Measurements from ENCODE around the gene TNIP3.
A peak's percentile ranks its signal among the peaks of the same experiment; 100 is the strongest.
"Not testable (repeated sequence)": the region's sequence is repeated elsewhere in the genome, so short reads cannot be mapped to it uniquely, and the experiment has no call there.

TNIP3 gene, protein sequence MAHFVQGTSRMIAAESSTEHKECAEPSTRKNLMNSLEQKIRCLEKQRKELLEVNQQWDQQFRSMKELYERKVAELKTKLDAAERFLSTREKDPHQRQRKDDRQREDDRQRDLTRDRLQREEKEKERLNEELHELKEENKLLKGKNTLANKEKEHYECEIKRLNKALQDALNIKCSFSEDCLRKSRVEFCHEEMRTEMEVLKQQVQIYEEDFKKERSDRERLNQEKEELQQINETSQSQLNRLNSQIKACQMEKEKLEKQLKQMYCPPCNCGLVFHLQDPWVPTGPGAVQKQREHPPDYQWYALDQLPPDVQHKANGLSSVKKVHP

DNA sequence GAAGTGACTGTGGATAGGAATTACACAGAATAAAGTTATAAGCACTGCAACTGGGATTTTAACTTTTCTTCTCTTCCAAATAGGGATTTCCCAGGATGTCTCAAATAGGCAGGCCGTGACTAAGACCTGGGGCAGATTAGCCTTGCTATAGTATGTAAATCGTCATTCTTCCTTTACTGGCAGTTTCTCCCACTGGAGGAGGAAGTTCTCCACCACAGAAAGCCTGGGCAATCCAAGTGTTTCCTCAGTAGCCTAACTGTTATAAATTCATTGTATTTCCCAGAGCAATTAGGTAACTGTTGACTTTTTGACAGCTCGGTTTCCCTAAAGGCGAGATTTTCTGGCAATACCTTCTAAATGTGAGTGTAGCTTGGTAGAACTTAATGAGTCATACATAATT lies at the start of gene TNIP3:
TNIP3 (minus strand) TSS at position 31 of the 400 bp plus-strand sequence. CDS start 196 bp downstream, outside the sequence.
- DNase-seq (ENCODE audit: low spot score): no peak

DNA sequence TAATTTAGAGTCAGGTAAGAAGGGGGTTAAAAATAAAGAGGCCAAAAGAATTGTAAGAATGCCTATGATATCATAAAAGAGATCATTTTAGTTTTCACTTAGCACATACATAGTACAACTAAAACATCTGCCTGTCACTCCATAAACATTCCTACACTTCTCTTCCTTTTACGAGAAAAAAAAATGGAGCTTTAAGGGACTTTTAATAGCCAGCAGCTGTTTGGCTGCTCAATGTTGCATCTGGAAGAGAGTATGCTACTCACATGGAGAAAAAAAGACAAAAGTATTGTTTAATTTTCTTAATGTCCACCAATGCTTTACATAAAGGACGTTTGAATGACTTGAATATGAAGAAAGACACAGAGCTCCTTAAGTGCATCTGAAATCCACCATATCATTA lies 48.7 kb upstream of the TNIP3 start:
- no peak for DNase-seq (ENCODE audit: low spot score)

DNA sequence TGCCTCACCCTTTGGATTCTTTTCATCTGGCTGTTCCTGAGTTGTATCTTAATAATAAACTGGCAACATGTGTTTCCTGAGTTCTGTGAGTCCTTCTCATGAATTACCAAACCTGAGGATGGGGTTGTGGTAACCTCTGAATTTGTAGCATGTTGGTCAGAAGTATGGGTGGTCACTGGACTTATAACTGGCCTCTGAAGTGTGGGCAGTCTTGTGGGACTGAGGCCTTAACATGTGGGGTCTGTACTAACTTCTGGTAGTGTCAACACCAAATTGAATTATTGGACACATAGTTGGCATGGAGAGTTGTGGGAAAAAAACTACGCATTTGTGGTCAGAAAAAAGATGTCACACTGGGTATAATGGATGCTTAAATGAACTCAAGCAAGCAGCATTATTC lies 45.0 kb upstream of the TNIP3 start:
- DNase-seq (ENCODE audit: low spot score): no peak

DNA sequence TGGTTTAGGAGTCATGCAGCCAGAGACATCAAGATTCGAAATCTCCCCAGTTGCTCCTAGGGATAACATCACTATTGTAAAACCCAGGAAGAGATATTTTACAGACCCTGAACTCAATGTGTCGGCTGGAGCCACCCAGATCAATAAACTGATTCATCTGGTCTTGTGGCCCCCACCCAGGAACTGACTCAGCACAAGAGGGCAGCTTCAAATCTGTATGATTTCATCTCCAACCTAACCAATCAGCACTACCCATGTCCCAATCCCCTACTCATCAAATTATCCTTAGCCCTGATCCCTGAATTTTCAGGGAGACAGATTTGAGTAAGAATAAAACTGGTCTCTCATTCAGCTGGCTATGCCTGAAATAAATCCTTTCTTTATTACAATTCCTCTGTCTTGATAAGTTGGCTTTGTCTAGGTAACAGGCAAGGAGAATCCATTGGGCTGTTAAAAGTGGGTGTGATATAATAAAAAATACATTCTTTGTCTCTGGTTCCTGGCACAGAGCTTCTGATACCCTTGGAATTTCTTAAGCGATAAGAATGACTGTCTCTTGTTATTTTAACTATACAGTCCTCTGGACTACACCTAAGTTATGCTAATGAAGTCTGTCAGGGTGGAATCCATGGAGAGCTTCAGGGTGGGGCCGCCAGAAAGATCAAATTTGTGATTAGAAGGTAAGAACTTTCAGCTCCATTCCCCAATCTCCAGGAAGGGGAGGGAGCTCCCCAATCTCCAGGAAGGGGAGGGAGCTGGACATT lies 44.3 kb upstream of the TNIP3 start:
- DNase-seq (ENCODE audit: low spot score): no peak

DNA sequence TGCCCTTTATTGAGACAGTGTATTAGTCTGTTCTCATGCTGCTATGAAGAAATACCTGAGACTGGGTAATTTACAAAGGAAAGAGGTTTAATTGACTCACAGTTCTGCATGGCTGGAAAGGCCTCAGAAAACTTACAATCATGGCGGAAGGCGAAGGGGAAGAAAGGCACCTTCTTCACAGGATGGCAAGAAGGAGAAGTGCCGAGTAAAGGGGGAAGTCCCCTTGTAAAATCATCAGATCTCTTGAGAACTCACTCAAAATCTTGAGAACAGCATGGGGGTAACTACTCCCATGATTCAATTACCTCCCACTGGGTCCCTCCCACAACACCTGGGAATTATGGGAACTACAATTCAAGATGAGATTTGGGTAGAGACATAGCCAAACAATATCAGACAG lies 41.7 kb upstream of the TNIP3 start:
- DNase-seq (ENCODE audit: low spot score): not testable (repeated sequence)

DNA sequence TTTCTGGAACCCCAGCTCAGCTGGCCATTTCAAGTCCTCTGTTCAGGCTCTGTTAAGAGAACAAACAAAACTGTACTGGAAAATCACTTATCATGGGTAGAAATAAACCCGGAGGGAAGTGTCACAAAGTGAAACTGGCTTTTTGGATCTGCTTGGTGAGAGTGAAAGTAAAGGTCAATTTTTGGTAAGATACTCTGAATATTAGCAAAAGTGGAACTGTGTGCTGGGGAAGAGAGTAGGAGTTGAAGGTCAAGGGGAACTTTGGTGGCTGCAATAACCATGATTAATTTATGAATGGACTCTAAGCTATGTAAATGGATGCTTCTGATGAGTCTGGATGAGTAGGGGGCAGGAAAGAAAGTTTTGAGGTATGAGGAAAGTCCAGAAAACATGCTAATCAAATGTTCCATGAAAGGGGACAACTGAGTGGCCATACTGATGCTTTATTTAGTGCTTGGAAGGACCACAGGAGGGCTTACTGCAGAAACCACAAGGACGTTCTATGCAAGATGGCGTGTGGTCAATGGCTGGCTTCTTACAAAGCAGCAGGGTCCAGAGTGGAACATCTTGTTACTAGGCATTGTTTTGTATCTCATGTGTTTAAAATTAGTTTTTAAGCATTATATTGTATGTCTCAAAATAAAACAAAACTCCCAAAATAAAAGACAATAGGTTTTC lies 36.8 kb upstream of the TNIP3 start:
- DNase-seq (ENCODE audit: low spot score): no peak

DNA sequence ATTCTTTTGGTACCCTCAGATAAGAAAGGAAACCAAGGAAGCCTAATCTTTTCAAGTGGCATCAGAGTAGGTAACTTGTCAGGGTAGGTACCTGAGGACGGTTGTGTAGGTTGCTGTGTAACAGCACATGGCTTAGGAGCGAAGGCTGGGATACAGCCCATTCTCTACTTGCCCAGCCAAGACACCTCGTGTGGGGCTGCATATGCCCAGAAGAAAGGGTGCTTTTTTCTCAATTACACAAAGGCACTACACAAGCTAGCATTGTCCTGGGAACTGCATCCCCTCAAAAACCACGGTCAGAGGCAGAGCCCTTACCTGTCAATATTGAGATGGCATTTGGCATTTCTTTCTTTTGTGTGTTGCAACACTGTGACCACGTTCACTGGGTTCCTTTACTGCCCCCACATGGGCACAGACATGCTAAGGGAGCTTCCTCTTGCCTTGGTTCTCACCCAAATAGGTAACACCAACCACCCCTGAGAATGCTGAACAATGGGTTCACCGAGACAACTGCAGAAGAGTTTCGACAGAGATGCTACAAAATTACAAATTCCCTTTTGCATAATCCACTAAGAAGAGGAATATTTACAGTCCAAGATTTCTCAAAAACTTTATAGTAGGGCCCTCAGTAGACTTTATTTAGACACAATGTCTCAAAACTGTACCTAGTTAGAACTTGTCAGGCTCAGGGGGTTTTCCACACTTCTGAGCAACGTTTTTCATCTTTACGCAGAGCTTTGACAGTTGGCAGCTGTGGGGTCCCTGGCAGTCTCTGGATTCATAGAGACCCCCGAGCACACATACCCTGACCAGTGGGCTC lies 35.8 kb upstream of the TNIP3 start:
- DNase-seq (ENCODE audit: low spot score): no peak

DNA sequence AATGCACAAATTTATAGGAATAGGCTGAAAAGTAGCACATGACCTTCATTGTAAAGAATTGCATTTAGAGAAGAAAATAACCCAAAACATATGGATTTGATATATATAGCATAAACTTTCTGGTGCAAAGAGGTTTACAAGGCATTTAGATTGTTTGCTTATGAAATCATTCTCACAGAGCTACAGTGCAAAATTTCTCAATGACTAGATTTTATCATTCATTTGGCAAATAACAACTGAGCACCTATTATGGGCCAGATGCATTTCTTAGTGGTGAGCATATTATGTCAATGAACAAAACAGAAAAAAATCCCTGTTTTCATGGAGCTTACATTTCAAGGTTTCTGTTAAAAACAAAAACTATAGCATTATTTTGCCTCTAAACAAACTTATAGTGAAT lies 34.1 kb upstream of the TNIP3 start:
- no peak for DNase-seq (ENCODE audit: low spot score)

DNA sequence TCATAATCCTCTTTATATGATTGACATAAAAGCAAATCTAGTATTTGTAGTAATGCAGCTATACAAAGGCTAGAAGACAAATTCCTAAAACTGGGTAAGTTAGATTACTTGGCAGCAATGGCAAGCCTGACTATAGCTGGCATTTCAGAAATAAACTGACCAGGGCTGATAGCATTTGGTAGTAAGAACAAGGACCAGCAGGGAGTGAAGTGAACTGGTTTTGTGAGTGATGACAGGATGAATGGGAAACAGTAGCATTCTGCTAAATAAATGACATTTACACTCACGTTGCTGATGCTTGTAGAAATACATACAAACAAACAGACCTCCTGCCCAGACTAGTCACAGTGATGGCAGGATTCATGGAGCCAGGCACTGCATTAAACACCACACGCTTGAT lies 31.5 kb upstream of the TNIP3 start:
- no peak for DNase-seq (ENCODE audit: low spot score)

DNA sequence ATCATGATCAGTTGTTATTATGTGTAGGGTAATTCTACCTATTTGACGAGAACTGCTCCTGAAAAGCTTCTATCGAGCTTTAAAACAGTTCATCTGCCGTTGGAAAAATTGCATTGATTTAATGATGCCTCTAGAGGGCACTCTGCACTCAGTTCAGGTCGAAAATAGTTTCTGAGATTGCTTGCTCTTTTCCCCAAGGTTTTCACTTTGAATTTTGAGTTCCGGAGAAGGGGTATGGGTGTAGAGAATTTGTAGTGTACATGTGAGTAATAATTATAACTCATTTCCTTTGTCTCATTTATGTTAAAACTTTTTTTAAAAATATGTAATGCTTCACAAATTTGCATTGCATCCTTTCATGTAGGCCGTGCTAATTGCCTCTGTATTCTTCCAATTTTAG lies 28.4 kb upstream of the TNIP3 start:
- peak; percentile 31 for DNase-seq (ENCODE audit: low spot score)

DNA sequence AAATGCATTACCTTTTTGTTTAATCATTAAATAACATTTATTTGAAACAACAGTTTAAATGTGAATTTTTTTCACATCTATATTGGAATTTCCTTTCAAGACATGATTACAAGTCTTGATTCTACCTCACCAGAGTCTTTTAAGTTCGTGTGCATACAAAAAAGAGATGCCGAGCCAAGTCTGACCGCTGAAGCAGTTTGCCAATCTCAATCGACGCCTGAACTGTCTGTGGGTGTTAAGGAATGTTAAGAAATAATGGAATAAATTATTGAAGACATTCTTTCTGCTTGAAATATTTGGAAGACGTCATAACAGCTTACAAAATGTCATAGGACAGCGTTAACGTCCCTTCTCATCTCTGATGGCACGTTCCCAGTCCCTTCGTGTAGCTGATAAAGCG lies 27.9 kb upstream of the TNIP3 start:
- DNase-seq (ENCODE audit: low spot score): no peak

DNA sequence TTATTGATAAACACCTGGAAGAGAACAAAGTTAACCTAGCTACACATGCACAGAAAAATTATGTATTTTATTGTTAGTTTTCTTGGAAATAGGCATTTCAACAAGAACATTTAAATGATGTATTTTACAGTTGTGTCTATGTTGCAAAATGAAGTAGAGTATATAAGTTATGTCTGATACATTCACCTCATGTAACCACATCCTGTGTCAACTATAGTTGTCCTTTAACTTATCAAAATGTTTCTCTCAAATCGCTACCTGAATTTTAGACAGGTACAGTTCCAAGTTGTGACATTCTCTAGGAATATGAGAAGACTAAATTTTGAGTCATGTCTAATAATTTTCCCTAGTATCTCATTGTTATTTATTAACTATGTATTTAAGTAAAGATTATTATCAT lies 27.2 kb upstream of the TNIP3 start:
- no peak for DNase-seq (ENCODE audit: low spot score)

DNA sequence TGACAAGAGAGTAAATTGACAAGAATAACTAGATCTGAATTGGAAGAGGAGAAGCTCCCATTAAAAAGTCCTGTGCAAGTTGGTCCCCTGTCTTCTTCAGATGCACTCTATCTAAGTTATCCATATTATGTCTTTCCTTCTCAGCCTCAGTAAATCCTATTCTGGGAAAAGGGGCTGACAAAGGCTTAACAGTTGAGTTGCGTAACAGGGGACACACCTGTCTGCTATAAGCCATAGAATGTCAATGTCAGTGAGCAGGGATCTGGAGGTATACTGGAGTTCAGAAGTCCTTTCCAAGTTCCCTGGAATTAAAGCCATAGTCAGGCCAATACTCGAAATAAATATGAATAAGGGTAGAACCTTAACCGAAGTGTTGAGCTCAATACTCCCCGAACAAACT lies 26.3 kb upstream of the TNIP3 start:
- DNase-seq (ENCODE audit: low spot score): no peak

DNA sequence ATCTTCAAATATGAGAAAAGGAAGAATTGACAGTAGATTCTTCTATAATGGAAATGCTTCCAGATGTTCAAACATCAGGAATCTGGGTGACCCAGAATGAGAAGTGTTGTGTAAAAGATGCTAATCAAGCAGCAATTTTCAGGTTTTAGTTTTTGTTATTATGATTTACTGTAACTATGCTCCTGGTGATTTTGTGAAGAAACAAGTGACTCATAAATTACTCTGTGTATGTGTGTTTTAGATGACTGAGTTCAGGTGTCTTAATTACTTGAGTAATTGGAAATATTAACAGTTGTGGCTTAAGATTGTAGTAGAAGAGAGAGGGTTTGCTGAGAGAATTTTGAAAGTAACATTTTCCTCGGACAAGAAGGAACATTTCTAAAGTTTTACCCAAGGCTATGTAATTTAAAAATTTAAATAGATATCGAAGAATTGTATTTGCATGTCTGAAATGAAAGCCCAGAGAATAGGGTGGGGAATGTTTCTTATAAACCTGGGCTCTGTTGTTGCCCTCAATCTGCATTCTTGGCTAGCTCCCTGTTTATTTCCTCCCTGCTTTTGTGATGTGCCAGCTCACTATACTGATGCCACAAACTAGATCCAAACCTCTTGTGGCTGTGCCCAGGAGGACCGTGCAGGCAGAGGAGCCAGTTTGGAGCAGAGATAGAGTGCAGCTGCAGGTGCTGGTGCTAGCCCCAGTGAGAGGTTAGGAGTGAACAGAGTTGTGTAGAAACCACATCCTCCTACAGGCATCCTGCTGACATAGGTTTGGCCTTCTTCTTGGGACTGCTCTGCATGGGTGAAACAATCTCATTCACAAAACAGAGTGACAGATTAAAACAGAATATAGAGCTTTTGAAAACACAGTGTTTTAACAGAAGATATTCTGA lies 25.4 kb upstream of the TNIP3 start:
- DNase-seq (ENCODE audit: low spot score): no peak

DNA sequence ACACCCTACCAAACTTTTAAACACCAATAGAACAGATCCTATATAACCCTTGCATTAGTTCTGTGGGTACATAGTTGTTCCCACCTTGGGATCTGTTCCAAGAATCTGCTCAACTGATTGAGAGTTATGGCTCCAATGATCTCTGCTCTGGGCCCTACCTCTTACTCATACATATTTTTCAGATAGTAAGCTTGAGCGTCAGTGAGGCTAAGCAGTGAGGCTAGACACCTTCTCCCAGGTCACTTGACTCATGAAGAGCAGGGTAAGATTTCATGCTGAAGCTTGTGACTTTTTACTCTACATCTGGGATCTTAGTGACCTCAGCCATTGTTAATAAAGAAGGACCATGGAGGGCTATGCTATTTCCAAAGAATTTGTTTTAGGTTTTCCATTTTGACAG lies 23.1 kb upstream of the TNIP3 start:
- no peak for DNase-seq (ENCODE audit: low spot score)

DNA sequence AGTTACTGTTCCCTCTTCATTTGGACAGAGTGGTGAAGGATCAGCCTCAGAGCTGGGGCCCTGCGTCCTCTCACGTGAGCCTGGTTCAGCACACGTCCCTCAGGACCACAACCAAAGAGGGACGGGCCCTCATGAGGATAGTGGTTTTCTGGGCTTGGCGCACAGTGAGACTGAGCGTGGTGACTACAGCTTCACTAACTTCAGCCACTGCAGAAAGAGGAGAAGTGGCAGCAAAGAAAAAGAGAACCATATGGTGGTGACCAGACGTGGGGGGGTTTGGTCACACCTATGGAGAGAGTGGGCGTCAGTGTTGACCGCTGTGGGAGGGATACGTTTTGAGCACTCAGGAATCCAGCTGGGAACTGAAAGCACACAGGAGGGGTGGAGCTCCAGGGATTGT lies 21.8 kb upstream of the TNIP3 start:
- DNase-seq (ENCODE audit: low spot score): no peak

DNA sequence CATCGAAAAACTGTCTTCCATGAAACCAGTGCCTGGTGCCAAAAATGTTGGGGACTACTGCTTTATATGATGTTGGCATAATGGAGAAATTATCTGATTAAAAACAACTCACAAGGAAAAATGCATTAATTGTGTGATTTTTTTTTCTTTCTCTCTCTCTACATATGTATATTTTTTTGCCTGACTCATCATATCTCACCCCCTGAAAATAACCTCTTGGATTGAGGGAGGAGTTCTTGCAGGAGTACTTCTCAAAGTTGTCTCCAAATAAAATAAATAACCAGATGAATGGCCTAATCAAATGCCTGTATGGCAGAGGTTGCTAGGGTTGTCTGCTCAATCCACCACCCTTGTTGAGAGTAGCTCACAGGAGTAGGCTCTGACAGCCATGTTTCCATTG lies 19.9 kb upstream of the TNIP3 start:
- no peak for DNase-seq (ENCODE audit: low spot score)

DNA sequence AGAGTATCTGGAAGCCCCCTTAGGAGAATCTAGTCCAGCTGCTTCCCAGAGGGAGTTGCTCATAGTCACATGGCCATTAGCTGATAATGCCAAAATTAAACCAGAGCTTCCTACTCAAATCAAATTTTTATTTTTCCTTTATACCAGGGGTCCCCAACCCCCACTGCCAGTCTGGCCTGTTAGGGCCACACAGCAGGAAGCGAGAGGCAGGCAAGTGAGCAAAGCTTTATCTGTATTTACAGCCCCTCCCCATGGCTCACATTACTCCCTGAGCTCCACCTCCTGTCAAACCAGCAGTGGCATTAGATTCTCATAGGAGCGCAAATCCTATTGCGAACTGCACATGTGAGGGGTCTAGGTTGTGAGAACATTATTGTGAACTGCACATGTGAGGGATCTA lies 19.2 kb upstream of the TNIP3 start:
- DNase-seq (ENCODE audit: low spot score): no peak

DNA sequence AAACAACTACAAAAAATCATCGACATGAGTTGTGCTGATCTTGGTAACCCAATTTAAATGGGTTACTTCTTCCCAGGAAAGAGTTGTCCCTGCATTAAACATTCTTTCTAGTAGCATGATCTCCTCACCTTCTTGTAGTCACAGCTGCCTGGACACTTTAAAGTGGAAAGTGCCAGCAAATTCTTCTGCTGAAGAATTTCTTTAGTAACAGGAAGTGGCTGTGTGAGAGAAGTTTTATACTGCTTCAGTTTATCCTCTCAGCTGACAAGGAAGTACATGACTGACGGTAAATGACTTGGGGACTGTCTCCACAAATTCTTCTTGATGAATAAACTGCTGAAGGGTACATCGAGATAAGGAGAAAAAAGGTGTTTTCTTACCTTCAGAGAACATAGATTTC lies 18.2 kb upstream of the TNIP3 start:
- no peak for DNase-seq (ENCODE audit: low spot score)

DNA sequence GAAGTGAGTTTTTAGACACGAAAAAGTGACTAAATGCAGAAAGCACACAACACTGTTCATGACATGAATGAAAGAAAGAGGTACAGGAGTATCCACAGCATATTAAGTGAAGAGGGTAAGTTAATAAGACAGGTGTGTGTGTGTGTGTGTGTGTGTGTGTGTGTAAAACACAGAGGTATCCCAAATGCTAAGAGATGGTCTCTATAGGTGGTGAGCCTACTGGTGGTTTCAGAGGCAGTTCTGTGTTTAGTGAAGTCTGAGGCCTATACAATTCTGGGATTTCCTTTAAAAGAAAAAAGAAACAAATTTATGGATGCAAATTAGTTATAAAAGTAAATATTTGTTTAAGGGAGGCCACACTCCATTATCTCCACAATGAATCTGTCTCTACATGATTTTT lies 17.4 kb upstream of the TNIP3 start:
- DNase-seq (ENCODE audit: low spot score): no peak

DNA sequence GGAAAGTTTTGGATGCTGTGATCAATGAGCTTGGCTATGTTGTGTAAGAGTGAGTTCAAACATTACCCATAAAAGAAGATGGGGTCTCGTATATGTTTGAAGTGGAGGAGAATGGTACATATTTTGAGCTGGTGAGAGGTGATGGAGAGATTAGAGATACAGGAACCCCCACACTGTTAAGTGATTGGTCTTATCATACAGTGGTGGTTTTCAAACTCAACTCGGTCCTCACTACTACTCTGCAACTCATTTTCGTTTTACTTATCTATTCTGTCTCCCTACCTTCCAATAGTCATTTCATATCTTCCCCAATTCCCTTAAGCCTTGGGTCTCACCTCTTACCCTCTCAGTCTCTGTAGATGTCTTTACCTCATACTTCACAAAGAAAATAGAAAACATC lies 16.4 kb upstream of the TNIP3 start:
- DNase-seq (ENCODE audit: low spot score): no peak

Data from AG08396 (cell line).